GM18519 (cell line): ENCODE measurements around the gene BTBD6.

Source experiments
- ATAC-seq: cut with Tn5 transposase; IDR thresholded peaks from one replicate; pipeline ENCODE4 v1.9.1; 2021; ENCODE audit warnings: mild to moderate bottlenecking, moderate library complexity; ENCODE audit not compliant: unreplicated experiment, low FRiP score

The BTBD6 gene

DNA sequence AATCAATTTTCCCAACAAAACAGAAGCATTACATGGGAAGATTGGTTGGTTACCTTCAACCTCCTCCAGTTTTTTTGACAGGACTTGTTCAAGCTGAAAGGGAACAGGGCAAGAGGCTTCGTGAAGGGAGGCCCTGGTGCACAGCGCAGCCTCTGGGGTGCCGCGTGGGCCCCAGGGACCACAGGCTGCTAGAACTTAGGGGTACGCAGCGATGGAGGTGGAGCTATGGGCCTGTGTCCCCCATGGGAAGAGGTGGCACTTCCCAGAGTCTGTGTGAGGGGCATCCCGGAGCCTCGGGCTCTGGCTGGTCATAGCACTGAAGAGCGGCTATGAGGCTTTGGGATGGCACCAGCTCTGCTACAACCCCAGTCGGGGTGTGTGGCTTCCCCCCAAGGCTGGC lies 22.1 kb upstream of the BTBD6 start:
- ATAC-seq: no peak

DNA sequence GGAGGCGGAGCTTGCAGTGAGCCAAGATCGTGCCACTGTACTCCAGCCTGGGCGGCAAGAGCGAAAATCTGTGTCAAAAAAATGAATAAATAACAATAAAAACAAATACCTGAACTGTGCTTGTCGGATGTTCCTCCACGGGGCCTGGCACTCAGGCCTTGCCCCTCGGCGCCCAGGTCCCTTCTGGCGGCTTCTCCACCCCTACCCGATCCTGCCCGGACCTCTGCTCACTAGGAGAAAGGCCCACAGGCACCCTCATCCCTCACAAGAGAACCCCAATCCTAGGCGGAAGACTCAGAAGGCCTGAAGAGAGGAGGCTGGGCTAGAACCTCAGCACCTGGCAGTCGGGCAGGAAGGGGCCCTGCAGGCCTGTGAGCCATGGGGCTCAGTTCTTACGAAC lies 21.0 kb upstream of the BTBD6 start:
- ATAC-seq: no peak

DNA sequence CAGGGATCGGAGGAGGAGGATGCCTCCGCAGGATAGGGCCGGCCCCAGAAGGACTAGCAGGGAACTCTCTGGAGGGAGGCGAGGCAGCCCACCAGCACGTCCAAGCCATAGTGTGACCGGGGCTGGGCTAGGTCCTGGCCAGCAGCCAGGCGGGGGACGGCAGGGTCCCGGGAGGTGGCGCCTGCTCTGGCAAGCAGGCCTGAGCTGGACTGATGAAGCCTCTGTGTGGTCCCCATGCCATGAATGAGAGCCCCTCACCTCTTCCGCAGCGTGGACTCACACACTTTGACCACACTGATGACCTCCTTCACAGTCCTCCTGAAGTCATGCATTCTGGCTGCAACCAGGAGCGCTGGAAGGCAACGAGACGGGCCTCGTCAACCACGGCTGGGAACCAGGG lies 19.8 kb upstream of the BTBD6 start:
- ATAC-seq: no peak

DNA sequence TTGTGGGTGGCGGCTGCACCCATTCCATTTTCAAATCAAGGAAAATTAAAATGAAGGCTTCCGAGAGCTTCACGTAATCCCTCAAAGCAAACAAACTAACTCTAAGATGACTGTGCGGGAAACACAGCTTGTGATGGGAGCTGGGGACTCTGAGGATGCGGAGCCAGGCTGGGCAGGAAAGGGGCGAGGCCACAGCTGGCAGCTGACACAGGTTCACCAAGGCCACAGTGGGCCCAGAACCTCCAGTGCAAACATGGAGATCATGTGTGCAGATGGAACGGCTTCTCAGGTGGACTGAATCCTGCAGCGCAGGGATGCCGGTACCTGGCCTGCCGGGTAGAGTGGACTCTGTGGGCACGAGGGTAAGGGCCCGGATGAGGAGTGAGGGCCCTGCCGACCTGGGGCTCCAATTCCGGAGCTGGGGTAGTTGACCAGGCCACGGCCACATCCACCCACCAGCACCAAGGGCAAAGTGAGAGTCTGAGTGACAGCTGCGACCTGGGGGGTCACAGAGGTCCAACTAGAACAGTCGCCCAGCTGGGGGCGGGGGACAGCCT lies 19.2 kb upstream of the BTBD6 start:
- no peak for ATAC-seq

DNA sequence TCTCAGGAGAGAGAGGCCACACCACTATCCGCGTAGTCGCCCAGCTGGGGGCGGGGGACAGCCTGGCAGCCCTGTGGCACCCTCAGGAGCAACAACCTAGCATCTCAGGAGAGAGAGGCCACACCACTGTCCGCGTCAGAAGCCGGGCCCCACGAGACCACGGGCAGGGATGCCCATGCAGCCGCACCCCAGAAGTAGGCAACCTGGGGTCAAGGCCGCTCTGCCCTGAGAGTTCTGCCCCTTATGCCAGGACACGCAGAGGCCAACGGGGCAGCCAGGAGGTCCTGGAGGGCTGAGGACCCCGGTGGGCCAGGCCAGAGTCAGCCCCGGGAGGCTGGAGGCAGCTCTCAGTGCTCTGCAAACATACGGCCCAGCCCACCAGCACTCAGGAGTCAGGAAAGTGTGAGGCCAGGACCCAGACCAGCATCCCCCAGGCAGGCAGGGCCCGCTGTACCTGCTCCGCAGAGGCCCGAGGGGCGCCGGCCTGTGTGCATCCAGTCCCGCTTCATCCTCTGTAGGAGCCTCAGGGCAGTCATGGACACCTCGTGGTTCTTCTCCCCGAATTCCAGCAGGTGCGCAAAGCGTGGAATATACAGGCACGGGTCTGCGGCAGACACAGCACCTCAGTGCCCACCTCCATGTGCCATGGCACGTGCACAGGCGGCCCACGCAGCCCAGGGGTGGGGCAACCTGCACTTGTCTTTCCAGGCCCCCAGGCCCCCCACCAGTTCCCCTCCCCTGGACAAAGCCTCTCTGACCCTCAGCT lies 7.3 kb upstream of the BTBD6 start:
- no peak for ATAC-seq

DNA sequence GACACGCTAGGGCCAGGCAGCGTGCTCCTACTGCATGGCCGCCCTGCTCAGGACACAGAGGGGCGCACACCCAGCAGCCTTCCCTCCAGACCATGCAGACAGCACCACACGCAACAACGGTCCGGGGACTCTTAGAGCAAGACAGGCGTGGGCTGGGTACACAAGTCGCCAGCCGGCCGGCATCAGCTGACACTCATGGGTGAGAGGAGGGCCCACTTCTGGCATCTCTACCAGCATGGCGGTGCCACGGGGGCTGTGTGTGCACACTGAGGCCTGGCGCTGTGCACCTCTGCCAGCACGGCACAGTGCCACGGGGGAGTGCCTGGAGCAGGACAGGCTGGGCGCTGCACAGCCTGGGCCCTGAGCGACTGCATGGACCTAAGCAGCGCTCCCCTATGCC lies 6.7 kb upstream of the BTBD6 start:
- ATAC-seq: no peak

DNA sequence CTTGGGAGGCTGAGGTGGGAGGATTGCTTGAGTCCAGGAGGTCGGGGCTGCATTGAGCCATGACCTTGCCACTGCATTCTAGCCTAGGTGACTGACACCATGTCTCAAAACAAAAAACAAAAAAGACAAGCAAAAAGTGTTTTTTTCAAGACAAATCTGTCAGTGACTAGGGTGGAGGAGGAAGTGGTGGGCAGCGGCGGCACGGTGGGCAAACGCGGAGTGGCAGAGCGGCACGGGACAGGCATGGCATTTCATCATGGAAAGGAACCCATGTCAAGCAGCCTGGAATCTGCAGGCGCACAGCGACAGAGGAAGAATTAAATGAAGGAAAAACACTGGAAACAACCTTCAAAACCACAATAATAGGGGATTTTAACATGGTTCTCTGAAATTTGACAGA lies 4.0 kb upstream of the BTBD6 start:
- no peak for ATAC-seq

DNA sequence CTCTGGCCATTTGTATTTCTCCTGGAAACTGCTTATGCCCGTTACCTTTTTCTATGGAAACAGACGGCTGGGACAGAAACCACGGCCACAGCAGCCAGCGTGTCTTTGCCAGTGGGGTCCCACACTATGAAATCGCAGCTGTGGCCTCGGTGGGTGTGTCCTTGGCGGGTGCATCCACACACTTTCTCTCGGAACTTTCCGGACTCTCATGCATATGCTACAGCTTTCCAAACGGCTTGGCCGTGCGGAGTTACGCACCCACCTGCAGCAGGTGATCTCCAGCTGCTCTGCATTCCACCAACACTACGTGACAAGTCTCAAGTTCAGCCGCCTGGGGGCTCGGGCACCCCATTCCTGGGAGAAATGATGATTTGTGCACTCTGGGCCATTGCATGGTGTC lies 1.3 kb upstream of the BTBD6 start:
- ATAC-seq: no peak

DNA sequence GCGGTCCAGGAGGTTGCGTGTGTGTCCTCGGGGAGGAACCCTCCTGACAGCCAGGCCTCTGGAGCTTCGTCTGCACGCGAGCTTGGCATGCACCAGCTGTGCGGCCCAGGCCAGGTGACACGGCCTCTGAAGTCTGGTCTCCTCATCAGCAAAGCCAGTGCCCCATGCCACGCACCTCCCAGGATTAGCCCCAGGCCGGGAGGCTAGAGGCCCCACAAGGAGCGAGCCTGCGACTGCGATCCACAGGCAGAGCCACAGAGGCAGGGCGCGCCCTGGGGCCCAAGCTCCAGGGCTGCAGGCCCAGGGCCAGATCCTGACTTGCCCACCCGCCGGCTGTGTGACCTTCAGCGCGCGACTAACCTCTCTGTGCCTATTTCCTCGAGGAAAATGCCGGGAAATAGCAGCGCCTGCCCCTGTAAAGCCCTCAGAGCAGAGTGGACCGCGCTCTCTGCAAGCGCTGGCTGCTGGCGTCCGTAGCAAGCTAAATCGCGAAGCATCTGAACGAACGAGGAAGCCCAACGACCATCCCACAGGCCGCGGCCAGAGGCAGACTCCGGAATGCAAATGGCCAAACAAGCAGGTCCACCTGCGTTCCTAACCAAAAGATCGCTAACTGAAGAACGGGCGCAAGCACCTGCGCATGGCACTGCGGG lies 492 bp upstream of the BTBD6 start:
- ATAC-seq: no peak

DNA sequence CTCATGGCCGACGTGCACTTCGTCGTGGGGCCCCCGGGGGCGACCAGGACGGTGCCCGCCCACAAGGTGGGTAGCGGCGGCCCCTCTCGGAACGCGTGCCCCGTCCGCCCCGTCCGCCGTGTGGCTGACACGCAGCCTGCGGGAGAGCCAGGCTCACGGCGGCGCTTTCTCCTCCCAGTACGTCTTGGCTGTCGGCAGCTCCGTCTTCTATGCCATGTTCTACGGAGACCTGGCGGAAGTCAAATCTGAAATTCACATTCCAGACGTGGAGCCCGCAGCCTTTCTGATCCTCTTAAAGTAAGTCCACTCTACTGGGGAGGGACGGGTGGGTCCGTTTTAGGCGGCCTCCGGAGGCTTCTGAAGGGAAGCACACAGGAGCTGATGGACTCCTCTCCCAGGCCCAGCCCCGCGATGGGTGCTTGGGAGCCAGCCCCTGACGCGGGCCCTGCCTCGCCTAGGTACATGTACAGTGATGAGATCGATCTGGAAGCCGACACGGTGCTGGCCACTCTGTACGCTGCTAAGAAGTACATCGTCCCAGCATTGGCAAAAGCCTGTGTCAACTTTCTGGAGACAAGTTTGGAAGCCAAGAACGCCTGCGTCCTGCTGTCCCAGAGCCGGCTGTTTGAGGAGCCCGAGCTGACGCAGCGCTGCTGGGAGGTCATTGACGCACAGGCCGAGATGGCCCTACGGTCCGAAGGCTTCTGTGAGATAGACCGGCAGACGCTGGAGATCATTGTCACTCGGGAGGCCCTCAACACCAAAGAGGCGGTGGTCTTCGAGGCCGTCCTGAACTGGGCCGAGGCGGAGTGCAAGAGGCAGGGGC lies 1.1 kb downstream of the BTBD6 start:
- no peak for ATAC-seq

DNA sequence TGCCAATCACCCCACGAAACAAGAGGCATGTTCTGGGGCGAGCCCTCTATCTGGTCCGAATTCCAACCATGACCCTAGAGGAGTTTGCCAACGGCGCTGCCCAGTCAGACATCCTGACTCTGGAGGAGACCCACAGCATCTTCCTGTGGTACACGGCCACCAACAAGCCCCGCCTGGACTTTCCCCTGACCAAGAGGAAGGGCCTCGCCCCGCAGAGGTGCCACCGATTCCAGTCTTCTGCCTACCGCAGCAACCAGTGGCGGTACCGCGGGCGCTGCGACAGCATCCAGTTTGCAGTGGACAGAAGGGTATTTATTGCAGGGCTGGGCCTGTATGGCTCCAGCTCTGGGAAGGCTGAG lies 1.7 kb downstream of the BTBD6 start:
- ATAC-seq: no peak

DNA sequence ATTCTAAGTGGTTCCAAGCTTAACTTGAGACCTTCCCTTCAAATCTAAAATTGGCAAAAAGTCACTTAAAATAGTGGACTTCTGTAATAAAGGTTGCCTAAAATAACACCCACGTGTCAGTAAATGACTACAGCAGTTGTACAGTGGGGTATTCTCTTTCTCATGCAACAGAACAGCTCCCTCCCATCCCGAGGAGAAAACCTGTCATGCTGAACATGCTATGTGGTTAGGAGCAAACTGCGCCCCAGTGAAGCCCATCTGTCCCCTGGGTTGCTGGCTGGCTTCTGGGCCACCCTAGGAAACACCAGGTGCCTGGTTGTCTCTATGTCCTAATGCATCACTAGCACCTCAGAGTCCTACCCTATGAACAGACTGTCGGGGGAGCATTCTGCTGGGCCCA lies 2.7 kb downstream of the BTBD6 start:
- ATAC-seq: no peak

DNA sequence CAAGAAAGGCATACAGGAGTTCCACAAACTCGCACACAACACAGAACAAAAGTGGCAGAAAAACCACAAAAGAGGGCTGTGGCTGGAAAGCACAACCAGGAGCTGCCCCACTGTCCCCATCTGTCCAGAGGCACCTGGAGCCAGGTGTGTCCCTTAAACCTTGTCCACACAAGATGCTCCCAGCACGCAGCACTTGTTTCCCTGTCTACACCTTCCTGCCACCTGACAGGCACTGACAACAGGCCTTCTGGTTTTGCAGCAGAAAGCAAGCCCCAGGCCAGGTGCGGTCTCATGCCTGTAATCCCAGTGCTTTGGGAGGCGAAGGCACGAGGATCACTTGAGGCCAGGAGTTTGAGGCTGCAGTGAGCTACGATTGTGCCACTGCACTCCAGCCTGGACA lies 3.6 kb downstream of the BTBD6 start:
- ATAC-seq: no peak

DNA sequence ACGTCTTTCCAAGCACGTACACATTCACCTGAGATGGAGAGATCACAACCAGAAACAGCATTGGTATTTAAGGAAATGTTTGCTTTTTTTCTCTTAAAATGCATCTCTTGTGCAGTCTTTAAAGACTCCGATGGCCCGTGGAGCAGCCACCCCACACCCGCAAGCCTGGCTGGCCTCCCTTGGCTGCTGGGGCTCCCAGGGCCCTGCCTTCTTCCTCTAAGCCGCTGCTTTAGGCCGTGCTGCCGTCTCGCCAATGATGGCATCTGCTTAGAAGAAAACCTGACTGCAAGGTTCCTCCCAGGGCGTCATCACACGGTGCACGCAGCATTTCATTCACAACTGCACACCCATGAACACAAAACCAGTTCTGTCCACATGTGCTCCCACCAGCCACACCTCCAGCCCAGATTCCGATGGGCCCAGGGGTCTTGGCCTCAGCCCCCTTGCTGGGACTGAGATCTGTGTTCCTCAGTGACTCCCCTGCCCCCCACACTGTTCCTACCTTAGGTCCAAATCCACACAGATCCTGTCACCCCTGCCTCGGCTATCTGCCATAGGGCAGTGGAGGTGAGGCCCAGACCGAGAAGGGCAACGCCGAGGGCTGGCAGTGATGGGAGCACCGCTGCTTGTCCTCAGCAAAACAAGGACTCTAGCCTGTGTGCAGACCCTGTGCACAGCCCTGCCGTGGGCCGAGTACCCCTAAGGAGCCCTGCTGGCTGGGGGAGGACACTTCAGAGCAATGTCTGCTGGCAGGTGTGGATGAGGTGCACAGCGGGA lies 4.4 kb downstream of the BTBD6 start:
- no peak for ATAC-seq

DNA sequence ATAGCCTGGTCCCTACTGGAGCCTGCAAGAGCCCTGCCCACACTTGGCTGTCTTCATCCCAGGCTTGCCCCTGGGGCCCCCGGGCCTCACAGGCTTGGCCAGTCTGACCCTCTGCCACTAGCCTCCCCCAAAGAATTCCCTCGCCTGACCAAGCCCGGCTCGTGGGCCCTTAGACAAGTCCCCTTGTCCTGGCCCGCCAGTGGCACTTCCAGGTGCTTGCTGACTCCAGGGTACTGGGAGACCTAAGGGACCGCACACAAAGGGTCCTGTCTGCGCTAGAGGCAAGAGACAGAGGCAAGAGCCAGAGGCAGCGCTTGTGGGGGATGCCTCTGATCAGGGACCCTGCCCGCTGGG lies 5.0 kb downstream of the BTBD6 start:
- no peak for ATAC-seq

DNA sequence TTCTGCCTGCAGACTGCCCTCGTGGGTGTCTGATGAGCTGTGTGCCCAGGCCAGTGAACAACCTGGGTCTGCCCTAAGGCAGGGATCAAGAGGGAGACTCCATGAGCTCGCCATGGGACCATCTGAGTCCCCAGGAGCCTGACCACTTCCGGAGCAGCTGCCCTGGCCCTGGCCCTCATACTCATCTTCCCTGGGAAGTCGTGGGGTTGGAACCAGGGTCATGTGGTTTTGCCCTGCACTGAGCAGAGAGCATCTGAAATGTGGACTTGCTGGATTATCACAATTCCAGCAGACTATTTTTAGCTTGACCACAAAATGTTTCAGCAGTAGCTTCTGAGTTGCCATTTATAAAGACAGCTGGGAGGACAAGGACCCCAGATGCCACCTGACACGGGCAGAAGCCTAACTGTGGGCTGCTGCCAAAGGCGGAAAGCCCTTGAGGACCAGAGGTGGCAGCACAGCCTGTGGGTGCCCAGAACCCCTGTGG lies 6.7 kb downstream of the BTBD6 start:
- no peak for ATAC-seq

DNA sequence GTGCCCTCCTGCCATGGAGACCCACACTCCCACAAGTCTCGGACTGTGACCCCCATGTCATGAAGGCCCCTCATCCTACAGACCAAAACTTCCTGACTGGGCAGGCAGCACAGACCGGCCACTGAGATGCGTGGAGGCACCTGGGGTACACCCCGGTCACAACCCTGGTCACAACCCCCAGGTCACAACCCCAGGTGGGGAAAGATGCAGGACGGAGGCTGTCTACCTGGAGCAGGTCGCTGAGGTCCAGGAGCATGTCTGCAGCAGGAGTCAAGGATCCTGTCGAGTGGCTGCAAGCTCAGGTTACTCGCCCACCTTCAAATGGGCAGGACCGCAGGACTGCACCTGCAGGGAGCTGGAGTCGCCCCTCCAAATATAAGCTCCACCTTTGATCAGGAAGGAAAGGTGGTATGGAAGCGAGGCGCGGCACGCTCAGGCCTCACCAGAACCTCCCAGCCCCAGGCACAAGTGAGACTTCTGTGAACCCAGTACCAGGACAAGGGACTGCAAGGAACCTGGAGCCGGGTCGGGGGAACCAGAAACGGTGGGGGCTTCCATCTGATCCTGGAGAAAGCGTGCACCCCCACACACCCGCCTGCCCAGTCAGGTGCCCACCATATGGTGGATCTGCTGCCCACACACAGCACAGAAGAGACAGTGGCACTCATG lies 8.1 kb downstream of the BTBD6 start:
- ATAC-seq: no peak

DNA sequence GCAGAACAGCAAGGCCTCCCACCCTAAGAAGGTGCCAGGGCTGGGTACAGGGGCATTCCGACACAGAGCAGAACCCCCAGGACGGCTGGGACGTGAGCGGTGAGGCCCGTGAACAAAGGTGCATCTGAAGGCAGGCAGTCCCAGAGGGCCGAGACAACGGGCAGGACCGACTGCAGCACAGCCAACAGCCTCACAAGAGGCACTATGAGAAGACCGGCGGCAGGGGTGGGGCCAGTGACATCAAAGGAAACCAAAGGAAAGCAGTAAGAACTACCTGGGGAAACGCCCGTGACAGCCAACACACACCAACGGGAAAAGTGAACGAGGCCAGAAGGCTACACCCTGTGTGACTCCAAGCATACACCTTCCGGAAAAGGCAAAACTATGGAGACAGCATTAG lies 9.1 kb downstream of the BTBD6 start:
- ATAC-seq: no peak

DNA sequence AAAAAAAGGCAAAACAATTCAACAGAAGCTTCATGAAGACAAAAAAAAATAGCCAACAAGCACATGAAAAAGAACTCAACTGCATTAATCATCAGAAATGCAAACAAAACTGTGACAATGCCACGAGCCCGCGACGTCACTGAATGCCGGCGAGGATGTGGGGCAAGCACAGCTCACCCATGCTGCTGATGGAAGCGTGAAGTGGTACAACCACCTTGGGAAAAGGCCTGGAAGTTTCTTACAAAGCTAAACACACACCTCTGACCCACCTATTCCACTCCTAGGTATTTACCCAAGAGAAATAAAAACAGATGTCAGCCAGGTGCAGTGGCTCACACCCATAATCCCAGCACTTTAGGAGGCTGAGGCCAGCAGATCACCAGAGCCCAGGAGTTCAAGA lies 10.5 kb downstream of the BTBD6 start:
- ATAC-seq: no peak

DNA sequence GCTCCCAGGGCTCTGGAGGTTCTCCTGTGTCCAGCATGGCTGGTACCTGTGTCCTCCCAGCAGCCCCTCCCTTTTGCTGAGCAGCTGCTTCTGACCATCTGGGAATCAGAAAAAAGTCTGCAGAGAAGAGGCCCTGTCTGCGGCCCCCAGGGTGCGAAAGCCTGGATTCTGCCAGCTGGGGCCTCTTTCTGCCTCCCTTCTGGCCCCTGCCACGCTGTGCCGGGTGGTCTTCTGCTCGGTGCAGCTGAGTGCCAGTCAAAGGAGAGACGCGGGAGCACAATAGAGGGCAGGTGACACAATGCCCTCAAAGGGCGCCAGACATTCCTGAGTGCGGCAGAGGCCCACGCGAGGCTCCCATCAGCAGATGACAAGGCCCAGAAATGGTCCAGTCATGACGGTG lies 12.6 kb downstream of the BTBD6 start:
- ATAC-seq: no peak
